C4-2B (cell line): Measurements from ENCODE around the gene CLDN6.

Experiments
- H3K27ac ChIP-seq: fragments of 450-650 bp; 2 replicates; pipeline ENCODE4 v1.5.1; 2017
- ZFX ChIP-seq: fragments of 450-650 bp; IDR thresholded peaks from 2 replicates; pipeline ENCODE4 v1.6.1; 2017
- TF ChIP-seq, protein P1 (sequence below): fragments of 450-650 bp; conservative IDR thresholded peaks from 2 replicates; pipeline ENCODE4 v1.5.1; 2017; ENCODE audit warnings: mild to moderate bottlenecking

CLDN6 gene

DNA sequence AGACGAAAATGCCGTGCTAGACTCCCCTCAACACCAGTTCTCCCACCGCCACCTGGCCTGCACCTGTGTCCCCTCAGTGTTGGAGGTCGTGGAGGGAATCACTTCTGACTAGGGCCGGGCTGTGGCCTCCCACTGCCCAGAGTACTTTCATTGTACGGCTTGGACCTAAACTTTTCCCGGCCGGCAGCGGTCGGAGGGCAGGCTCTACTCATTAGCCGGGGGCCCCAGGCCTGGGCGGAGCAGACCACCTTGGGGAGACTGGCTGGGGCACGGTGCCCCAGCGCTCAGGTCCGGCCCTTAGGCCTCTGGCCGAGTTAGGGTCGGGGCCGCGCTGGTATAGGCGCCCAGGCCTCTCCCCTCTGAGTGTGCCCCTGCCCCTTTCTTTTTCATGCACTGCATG, 639 bp downstream of the CLDN6 start:
- no peak overlapping the region for H3K27ac ChIP-seq
- TF ChIP-seq, protein P1, sequence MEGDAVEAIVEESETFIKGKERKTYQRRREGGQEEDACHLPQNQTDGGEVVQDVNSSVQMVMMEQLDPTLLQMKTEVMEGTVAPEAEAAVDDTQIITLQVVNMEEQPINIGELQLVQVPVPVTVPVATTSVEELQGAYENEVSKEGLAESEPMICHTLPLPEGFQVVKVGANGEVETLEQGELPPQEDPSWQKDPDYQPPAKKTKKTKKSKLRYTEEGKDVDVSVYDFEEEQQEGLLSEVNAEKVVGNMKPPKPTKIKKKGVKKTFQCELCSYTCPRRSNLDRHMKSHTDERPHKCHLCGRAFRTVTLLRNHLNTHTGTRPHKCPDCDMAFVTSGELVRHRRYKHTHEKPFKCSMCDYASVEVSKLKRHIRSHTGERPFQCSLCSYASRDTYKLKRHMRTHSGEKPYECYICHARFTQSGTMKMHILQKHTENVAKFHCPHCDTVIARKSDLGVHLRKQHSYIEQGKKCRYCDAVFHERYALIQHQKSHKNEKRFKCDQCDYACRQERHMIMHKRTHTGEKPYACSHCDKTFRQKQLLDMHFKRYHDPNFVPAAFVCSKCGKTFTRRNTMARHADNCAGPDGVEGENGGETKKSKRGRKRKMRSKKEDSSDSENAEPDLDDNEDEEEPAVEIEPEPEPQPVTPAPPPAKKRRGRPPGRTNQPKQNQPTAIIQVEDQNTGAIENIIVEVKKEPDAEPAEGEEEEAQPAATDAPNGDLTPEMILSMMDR = no peak
- TF ChIP-seq ZFX = no peak

DNA sequence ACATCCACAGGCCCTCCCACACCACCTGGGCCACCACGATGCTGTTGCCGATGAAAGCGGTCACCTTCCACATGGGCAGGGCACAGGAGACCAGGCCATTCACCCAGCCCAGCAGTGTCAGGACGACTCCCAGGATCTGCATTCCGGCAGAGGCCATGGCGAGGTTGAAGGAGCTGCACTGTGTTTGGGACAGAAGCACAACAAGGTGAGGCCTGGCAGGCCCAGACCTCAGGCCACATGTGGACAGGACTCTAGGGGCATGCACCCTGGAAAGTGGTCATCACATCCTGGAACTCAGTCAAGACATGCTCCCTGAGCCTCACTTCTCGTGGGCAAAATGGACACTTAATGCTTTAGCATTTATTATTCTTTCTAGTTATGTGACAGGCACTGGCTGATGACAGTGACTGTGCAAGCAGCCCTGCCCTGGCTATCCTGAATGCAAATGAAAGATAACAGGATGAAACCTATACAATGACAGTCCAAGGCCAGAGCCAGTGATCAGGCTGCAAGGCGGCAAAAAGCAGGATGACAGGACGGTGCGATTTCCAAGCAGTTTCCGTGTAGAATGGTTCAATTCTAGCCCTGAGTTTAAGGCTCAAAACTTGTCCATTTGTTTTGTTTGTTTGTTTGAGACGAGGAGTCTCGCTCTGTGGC, 2.0 kb downstream of the CLDN6 start:
- TF ChIP-seq ZFX = no peak
- TF ChIP-seq, protein P1 = no peak
- no peak overlapping the region for H3K27ac ChIP-seq

- TF ChIP-seq ZFX = no peak
- TF ChIP-seq, protein P1 = no peak
- no peak overlapping the region for H3K27ac ChIP-seq
Observed at GRCh38 chr16:3014971-3015370, 3.0 kb downstream of the CLDN6 start.

- TF ChIP-seq, protein P1 = no peak
- no peak for TF ChIP-seq ZFX
Observed at GRCh38 chr16:3013998-3014690, 3.8 kb downstream of the CLDN6 start.

GRCh38 chr16:3013491-3013951, 4.5 kb downstream of the CLDN6 start:
- no peak overlapping the region for H3K27ac ChIP-seq
- TF ChIP-seq ZFX = no peak
- TF ChIP-seq, protein P1 = no peak

More at GRCh38 chr16:3013998-3014690, 3.8 kb downstream of the CLDN6 start:
- no peak overlapping the region for H3K27ac ChIP-seq

DNA sequence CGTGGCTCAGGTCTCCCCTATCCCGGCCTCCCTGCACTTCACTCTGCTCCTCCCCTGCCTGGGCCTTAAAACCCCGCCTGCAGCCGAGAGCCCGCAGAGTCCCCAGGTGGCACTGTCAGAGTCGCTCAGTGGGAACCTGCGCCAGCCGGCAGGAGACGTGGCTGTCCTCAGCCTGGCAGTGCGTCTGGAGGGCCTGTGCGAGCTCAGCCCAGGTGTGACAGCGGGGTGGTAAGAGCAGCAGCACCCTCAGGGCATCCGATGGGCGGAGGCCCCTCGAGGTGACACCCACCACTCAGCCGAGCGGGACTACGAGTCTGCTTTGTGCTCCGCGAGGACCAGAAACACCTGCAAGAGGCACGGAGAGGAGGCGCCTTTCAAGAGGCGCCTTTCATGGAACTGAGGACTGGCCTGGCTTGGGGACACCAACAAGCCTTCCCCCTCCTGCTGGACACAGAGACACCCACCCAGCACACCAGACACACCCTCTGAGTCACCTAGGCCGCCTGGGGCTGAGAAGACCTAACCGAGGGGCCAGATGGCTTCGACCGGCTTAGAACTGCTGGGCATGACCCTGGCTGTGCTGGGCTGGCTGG, 5.1 kb downstream of the CLDN6 start, which contains the start of gene CLDN9:
Gene CLDN9, plus strand, starts transcription at position 96 of the 593 bp plus-strand sequence. Its CDS starts 440 bp downstream, at position 536.
- H3K27ac ChIP-seq = no peak within 1 kb of the TSS
- TF ChIP-seq, protein P1 = no peak
- TF ChIP-seq ZFX = no peak

DNA sequence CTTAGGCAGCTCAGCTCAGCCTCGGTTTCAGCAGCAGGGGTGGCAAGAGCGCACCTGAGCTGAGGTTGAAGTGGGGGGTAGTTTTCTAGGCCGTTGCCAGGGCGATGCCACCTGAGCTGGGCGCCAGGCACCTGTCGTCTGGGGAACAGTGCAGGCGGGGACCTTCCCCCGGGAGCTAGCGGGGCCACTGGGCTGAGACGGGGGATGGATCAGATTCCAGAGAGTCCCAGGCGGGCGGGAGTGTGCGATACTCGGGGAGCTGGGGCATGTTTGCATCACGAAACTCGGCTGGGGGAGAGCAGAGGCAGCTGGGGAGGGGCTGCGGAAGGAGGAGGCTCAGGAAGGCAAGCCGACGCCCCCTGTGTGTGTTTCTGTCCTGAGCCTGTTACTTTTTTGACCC, 5.7 kb downstream of the CLDN6 start:
- H3K27ac ChIP-seq = no peak overlapping the region
- TF ChIP-seq, protein P1 = no peak
- TF ChIP-seq ZFX = no peak
